HG03139 (cell line): ENCODE measurements around the gene ART1.
"Not testable (repeated sequence)": the region's sequence is repeated elsewhere in the genome, so short reads cannot be mapped to it uniquely, and the experiment has no call there.

ENCODE experiments used
- ATAC-seq: cut with Tn5 transposase; IDR thresholded peaks from one replicate; pipeline ENCODE4 v1.9.1; 2021; ENCODE audit not compliant: unreplicated experiment

Gene ART1, protein sequence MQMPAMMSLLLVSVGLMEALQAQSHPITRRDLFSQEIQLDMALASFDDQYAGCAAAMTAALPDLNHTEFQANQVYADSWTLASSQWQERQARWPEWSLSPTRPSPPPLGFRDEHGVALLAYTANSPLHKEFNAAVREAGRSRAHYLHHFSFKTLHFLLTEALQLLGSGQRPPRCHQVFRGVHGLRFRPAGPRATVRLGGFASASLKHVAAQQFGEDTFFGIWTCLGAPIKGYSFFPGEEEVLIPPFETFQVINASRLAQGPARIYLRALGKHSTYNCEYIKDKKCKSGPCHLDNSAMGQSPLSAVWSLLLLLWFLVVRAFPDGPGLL

DNA sequence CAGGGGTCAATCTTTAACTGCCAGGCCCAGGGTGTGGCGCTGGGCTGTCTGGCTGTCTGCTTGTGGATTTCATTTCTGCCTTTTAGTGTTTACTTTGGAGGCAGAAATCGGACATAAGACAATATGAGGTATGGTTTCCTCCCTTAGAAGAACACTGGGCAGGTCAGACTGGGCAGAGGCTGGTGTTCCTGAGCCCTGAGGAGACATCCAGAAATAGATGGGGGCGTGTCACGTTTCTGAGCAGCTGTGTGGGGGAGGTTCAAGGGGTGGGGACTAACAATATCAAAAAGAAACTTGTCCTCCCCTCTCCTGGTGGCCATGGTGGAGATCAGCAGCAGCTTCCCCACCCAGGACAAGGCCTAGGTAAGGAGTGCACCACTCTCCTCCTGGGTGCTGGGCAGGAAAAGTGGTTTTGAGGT lies at the start of gene ART1:
TSS of gene ART1 (plus strand) at position 312 of the 419 bp plus-strand sequence. CDS start 14,086 bp downstream, outside the sequence.
- ATAC-seq = no peak

DNA sequence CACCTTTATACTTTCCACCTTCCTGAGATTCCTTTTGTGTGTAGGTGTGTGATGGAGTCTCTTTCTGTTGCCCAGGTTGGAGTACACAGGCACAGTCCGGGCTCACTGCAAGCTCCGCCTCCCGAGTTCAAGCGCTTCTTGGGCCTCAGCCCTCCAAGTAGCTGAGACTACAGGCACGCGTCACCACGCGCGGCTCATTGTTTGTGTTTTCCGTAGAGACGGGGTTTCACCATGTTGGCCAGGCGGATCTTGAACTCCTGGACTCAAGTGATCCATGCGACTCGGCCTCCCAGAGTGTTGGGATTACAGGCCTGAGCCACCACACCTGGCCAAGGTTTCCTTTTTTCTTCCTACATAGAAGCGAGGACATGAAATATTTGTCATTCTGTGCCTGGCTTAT lies 47.2 kb upstream of the ART1 start:
- ATAC-seq = not testable (repeated sequence)

DNA sequence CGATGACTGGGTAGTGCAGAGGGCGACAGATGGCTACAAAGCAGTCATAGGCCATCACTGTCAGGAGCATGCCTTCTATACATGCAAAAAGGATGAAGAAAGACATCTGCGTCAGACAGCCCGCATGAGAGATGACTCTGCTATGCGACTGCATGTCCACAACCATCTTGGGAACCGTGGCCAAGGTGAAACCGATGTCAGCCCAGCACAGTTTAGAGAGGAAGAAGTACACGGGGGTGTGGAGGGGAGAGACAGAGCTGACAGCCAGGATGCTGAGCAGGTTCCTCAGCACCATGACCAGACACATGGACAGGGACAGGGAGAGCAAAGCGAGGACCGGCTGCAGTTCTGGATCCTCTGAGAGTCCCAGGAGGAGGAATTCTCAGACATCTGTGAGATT lies 44.7 kb upstream of the ART1 start:
- ATAC-seq = not testable (repeated sequence)

DNA sequence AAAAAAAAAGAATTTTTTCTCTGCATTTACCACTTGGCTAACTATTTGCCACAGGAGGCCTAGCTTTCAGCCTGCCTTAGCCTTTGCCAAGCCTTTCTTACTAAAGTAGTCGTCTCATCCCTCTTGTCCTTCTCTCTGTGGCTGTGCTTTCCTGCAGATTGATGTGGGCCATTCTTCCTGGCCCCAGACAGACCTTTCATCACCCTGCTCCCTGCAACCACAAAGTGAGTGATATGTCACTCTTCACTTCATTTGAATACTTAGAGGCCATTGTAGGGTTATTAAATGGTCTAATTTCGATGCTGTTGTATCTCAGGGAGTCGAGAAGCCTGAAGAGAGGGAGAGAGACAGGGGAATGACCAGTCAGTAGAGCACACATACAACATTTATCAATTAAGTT lies 40.8 kb upstream of the ART1 start:
- no peak for ATAC-seq

DNA sequence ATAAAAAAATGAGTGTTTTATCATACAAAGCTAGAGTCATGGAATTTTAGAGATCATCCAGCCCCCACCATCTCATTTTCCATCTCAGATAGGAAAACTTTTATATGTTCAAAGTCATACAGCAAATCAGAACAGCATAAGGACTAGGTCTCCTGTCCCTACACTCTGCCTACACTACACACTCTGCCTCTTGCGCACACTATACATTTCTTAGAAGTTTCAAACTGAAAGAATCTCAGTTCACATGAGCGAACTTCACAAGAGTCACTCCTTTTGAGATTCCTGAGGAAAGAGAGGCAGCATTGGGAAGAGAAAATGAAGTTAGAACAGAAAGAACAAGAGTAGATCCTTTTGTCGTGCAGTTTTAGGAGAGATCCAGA lies 39.7 kb upstream of the ART1 start:
- no peak for ATAC-seq

DNA sequence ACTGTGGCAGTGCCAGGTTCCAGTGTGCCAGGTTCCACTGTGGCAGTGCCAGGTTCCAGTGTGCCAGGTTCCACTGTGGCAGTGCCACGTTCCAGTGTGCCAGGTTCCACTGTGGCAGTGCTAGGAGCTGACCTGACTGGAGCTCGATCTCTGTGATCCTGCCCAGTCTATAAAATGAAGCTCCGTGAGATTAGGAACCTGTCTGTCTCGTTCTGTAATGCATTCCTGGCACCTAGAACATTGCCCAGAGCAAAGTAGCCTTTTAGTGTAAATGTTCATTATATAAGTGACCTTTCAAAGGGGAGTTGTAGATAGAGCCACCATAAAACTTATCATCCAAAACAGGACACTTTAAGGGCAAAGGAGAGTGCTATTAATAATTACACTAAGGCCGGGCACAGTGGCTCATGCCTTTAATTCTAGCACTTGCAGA lies 39.1 kb upstream of the ART1 start:
- no peak for ATAC-seq

DNA sequence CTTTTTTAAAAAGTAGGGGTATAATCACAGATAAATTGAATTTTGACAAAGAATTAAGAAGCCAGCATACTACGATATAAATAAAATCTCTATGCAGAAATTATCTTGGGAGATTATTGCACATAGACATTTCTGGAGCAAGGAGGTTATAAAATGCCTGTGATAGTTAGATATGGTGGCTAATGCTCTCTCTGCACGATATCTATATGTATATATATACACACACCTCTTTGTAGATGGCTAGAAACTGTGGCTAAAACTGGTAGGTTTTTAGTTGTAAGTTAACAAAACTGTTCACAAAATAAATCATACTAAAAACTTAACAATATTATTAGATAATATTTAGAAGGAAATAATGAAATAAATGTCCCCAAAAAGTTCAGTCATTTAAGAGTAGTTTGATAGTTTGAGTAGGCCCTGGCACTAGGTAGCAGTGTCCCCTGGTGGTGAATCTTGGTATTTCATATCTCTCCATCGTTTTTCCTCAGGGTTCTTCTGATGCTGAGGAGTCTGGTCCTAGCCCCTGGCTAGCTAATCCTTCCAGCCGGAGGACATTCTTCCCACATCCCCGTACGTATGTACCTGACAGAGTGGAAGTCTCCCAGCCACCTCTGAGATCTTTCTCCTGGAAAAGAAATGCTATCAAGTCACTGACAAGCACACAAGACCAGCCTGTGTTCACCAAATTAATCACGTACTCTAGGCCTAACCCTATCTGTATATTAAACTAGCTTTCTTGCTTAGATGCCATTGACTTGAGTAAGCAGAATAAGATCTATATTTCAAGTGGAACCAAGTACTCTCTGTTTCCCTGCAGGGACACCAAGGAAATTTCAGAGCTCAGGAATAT lies 35.3 kb upstream of the ART1 start:
- no peak for ATAC-seq

DNA sequence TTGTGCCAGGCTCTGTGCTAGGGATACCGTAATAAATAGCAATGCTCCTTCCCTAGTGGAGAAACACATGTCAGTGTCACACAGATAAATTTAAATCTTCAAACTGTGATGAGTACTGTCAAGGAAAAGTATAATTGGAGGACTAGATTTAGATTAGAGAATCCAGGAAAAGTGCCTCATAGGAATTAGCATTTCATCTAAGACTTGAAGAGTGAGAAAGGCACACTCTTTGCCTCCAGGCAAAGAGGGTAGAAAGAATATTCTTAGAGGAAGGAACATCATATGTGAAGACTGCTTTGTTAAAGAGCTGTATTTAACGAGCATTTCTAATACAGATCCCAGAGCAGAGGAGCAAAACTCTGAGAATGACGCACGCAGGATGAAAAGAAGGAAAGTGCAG lies 34.1 kb upstream of the ART1 start:
- ATAC-seq = no peak

DNA sequence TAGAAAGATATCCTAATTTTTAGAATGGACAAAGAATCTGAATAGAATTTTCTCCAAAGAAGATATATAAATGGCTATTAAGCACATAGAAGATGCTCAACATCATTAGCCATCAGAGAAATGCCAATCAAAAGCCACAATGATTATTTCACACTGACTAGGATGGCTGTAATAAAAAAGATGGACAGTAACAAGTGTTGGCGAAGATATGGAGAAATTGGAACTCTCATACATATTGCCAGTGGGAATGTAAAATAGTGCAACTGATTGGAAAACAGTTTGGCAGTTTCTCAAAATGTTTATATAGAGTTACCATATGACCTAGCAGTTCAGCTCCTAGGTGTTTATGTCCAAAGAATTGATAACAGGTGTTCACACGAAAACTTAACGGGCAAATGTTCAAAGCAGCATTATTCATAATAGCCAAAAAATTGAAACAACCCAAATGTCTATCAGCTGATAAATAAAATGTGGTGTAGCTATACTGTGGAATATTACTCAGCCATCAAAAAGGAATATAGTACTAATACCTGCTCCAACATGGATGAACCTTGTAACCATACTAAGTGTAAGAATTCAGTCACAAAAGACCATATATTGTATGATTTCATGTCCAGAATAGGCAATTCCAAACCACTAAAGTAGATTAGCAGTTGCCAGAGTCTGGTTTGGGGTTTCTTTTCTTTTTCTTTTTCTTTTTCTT lies 32.8 kb upstream of the ART1 start:
- ATAC-seq = no peak

DNA sequence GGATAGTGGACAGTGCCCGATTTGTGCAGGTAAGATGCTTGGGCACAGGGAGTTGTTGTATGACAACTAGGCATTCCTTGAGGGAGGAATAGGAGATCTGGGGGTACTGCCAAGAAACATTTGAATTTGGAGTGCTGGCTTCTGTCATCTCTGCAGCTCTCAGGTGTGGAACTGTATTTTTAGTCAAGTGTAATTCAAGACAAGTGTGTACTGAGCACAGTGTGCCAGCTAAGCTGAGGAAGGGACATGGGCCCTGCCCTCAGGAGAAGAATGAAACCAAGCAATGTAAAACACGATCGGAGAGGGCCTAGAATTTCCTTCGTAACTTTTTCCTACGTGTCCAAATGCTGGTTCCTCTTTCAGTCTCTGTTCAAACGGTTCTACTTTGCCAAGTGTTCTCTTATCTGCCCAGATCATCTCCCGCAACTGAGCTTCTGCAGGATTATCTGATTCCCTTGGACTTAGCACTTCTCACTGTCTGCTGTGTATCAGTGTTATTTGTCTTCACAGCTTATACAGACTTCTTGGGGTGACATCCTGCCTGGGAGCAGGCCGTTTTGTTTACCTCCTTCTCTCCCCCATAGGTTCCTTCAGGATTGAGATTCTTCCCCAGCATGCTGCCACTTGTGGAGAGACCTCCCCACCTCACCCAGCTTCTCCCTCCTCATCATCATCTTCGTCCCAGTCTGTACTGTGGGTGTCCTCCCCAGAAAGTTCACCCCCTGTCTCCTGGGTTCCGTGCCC lies 30.8 kb upstream of the ART1 start:
- no peak for ATAC-seq

DNA sequence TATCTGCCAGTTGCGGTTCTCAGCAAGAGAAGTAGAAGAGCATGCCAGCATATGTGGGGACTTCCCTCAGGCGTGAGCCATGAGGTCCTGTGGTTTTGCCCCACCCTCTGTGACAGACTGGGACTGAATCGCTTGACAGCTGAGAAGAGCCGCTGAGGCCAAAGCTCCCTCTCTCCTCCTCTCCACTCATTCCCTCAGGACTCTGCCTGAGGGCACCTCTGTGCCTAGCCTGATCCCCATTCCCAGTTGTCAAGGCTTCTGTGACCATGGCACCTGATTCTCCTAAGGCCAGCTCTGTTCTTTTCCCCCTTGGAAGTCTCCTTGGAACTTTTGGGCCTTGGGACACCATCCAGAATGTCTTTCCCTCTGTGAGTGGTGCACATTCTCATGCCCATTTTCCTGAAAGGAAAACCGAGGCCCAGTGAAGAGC lies 30.2 kb upstream of the ART1 start:
- peak; percentile 47 for ATAC-seq

DNA sequence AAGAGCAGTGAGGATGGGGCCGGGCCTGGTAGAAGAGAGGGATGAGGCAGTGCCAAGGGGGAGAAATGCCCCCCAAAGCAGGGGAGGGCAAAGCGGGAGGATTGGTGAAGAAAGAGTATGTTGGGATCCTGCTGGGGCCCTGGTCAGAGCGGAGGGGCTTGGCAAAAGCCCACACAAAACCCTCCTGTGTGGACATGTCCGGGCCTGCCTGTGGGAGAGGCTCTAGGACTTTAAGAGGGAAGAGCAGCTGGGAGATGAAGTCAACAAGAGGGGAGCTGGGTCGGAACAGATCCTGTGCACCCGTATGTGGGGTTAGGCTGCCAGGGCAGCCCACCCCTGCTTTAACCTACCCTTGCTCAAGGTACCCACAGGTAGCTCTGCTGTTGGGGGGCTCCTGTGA lies 28.9 kb upstream of the ART1 start:
- ATAC-seq = no peak

DNA sequence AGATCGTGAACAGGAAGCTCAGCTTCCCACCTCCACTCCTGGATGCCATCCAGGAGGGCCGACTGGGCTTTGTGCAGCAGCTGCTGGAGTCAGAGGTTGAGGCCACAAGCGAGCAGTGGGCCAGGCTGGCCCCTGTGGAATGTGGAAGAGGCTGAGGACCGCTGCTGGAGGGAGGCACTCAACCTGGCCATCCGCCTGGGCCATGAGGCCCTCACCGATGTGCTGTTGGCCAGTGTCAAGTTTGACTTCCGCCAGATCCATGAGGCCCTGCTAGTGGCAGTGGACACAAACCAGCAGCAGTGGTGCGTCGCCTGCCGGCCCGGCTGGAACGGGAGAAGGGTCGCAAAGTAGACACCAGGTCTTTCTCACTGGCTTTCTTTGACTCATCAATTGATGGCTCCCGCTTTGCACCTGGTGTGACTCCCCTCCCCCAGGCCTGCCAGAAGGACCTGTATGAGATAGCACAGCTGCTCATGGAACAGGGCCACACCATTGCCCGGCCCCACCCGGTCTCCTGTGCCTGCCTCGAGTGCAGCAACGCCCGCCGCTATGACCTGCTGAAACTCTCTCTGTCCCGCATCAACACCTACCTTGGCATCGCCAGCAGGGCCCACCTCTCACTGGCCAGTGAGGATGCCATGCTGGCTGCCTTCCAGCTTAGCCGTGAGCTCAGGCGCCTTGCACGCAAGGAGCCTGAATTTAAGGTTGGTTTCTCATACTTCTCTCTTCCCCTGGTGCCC lies 28.0 kb upstream of the ART1 start:
- ATAC-seq = no peak

DNA sequence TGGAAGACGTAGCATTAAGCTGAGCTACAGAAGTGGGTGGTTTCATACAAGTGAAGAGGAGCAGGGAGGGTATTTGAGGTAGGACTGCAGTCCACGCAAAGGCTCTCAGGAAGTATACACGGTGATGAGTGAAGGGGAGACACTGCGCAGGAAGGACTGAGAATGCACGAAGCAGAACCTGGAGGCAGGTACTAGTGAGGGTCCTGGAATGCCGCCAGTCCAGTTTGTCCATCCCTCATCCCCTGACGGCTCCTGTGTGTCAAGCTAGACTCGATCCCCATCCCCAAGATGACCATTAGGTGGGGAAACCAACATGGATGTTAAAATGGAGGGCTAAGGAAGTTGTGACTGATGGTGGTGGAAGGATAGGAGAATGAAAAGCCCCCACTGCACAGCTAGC lies 26.9 kb upstream of the ART1 start:
- no peak for ATAC-seq

DNA sequence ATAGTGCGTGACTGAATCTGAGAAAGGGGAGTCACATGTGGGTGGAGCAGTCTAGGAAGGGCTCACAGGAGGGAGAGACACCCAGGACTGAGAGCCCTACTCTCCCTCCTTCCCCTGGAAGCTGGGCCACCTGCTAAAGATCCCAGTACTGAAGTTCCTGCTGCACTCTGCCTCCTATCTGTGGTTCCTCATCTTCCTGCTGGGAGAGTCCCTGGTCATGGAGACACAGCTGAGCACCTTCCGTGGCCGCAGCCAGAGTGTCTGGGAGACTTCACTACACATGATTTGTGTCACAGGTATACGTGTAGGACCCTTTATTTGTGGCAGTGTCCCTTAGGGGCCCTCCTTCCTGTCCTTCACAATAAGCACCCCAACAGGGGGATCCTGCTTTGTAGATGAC lies 22.4 kb upstream of the ART1 start:
- ATAC-seq = no peak

DNA sequence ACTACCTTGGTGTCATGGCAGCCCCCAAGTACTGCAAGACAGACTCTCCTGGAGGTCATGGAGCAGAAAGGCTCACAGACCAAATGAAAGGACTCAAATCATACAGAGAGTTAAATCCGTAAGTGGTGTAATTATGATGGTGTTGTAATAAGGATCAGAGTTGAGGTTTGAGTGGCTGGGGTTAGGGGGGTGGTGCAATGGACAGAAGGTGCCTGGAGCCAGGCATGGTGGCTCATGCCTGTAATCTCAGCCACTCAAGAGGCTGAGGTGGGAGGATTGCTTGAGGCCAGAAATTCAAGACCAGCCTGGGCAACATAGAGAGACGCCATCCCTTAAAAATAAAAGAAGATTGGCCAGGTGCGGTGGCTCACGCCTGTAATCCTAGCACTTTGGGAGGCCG lies 21.8 kb upstream of the ART1 start:
- ATAC-seq = no peak

DNA sequence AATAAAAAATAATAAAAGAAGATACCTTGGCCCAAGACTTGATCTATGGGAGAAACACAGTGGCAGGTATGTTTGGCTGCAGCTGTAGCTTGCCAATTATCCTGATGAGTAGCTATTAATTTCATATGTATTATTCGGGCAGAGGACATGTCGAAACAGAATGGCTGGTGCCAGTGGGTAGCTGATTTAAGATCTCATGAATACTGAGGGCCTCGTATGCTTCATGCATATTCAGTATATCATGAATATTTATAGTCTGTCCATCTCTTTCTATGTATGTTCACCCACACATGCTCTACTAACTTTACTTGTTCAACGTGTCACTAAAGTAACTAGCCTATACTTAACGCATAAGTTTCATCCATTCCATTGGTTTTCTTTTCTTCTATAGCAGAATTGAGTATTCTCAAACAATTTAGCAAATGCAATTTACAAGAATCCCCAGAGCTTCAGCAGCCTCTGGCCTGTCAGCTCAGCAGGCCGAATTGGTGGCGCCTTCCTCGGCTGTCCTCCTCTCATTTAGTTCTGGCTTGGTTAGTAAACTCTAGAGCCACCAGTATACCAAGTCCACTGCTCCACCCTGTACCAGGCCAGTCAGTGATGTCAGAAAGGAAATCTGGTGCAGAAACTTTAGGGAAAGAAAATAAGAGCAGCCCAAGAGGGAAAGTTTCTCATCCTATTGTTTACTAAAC lies 21.0 kb upstream of the ART1 start:
- ATAC-seq = no peak

DNA sequence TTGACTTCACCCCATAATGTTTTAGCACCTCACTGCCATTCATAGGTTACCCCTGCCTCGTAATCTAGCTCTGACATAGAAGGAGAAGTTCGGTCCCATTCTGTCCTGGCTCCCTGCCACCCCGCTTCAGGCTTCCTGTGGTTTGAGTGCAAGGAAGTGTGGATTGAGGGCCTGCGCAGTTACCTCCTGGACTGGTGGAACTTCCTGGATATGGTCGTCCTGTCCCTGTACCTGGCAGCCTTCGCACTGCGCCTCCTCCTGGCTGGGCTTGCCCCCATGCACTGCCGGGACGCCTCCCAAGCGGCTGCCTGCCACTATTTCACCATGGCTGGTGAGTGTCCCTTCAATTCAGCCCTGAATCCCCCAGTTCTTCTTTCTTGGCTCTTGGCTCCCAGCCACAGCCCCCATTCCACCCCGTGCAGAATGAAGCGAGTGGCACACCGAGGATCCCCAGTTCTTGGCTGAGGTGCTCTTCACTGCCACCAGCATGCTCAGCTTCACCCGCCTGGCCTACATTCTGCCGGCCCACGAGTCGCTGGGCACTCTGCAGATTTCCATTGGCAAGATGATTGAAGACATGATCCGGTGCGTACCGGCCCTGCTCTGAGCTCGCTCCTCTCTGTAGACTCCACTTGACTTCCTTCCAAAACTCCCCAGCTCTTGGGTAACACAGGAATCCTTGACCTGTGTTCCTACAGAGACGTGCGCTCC lies 18.5 kb upstream of the ART1 start:
- ATAC-seq = no peak

DNA sequence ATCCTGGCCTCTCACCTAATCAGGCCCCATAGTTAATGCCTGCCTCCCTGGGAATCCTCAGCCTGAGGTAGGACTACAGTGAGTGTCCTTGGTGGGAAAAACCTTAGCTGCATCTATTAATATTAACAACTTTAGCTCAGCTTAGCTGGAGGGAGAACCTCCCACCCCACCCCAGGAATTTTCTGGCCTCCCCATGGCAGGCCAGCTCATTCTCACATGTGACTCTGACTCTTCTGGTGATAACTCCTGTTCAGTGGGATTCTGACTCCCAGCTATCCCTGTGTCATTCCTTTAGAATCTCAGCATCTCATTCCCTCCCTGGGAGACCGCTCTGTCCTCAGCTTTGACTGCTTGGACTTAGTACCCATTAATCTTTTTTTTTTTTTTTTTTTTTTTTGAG lies 17.6 kb upstream of the ART1 start:
- ATAC-seq = no peak
